Activated CD8-positive, alpha-beta memory T cell treated with anti-CD3 and anti-CD28 coated beads for 36 hours (primary cell): Measurements from ENCODE around the gene GPR150. TPM values are rescaled to one million over a fixed set of nuclear protein-coding genes. Genes with fewer than 3 reads are reported as not detected.

ENCODE experiments used
- CTCF ChIA-PET: fragments of 350-600 bp; sonication (Branson Sonifier 250); formaldehyde crosslinking; loops from one replicate; lab custom pipeline; 2021; ENCODE audit warnings: antibody characterized with exemption; lab: Charles Lee
- POLR2A ChIA-PET: fragments of 350-600 bp; sonication (Branson Sonifier 250); formaldehyde crosslinking; loops from one replicate; lab custom pipeline; 2021; ENCODE audit warnings: antibody characterized with exemption; lab: Charles Lee
- total RNA-seq, 2 experiments: library from RNA; stranded (reverse); gene quantifications; one replicate each; pipeline ENCODE4 v1.2.3, GENCODE V29; 2021

Gene GPR150
- total RNA-seq, 2 experiments from 2014 or later, result 0.38 to 0.44 TPM

GRCh38 chr5:95644351-95645042, 24.6 kb downstream of the GPR150 start:
- CTCF ChIA-PET, result interaction anchor here (0.7 to 1.2 kb wide), 3 partner anchors 12 to 202 kb away, joined by 3 read pairs; no protein-coding TSS in a partner anchor
- POLR2A ChIA-PET, result interaction anchor here (0.6 kb wide), 1 partner anchor 212 kb away, joined by 3 read pairs; no protein-coding TSS in a partner anchor

GRCh38 chr5:95646226-95646568, 26.3 kb downstream of the GPR150 start:
- ChIA-PET POLR2A (interaction anchor here (0.6 to 1.5 kb wide), 5 partner anchors 15 to 175 kb away, joined by 3 to 8 read pairs (median 4); partner anchors contain the start of genes ARSK and SKIC3), CTCF (interaction anchor here (1.4 kb wide), 1 partner anchor 135 kb away, joined by 5 read pairs; no protein-coding TSS in a partner anchor)

- ChIA-PET CTCF (interaction anchor here (0.8 to 1.4 kb wide), 3 partner anchors 12 to 135 kb away, joined by 5 read pairs; no protein-coding TSS in a partner anchor), POLR2A (interaction anchor here (0.6 to 1.5 kb wide), 7 partner anchors 15 to 190 kb away, joined by 3 to 8 read pairs (median 3); partner anchors contain the start of genes ARSK, GLRX and SKIC3)
These were observed 26.9 kb downstream of the GPR150 start, which contains the start of gene RFESD for GRCh38 chr5:95646569-95647431. TSS of gene RFESD (plus strand) at chr5:95646777. CDS start at chr5:95652272, 5,495 bp downstream.

- POLR2A ChIA-PET, result interaction anchor here (1.3 kb wide), 1 partner anchor 174 kb away, joined by 3 read pairs; the partner anchor contains the start of gene GLRX
These were observed 28.3 kb downstream of the GPR150 start for GRCh38 chr5:95647886-95648860.

GRCh38 chr5:95649274-95649673, 29.4 kb downstream of the GPR150 start:
- CTCF ChIA-PET, result interaction anchor here (0.6 kb wide), 1 partner anchor 1033 kb away, joined by 3 read pairs; no protein-coding TSS in a partner anchor

More at GRCh38 chr5:95647886-95648860, 28.3 kb downstream of the GPR150 start:
- CTCF ChIA-PET, result interaction anchor here (0.6 to 0.8 kb wide), 2 partner anchors 16 to 1034 kb away, joined by 3 to 5 read pairs; no protein-coding TSS in a partner anchor

GRCh38 chr5:95649842-95650620, 30.1 kb downstream of the GPR150 start:
- POLR2A ChIA-PET, result interaction anchor here (0.7 kb wide), 1 partner anchor 76 kb away, joined by 5 read pairs; no protein-coding TSS in a partner anchor
- CTCF ChIA-PET, result interaction anchor here (1.5 kb wide), 1 partner anchor 131 kb away, joined by 3 read pairs; no protein-coding TSS in a partner anchor

More at GRCh38 chr5:95649274-95649673, 29.4 kb downstream of the GPR150 start:
- POLR2A ChIA-PET, result no interaction called here

- ChIA-PET POLR2A (no interaction called here), CTCF (no interaction called here)
These were observed 33.0 kb downstream of the GPR150 start for GRCh38 chr5:95652849-95653248.

- ChIA-PET POLR2A (no interaction called here), CTCF (no interaction called here)
These were observed 34.3 kb downstream of the GPR150 start for GRCh38 chr5:95654196-95654595.

- CTCF ChIA-PET, result no interaction called here
- POLR2A ChIA-PET, result no interaction called here
These were observed 35.7 kb downstream of the GPR150 start for GRCh38 chr5:95655575-95655974.

- CTCF ChIA-PET, result no interaction called here
- POLR2A ChIA-PET, result no interaction called here
These were observed 40.2 kb downstream of the GPR150 start for GRCh38 chr5:95660060-95660459.

GRCh38 chr5:95662946-95663345, 43.1 kb downstream of the GPR150 start:
- ChIA-PET POLR2A (no interaction called here), CTCF (interaction anchor here (1.2 to 2.2 kb wide), 2 partner anchors 181 to 186 kb away, joined by 5 to 10 read pairs; no protein-coding TSS in a partner anchor)

- POLR2A ChIA-PET, result no interaction called here
These were observed 44.4 kb downstream of the GPR150 start for GRCh38 chr5:95664204-95664786.

GRCh38 chr5:95667061-95667618, 47.3 kb downstream of the GPR150 start:
- ChIA-PET CTCF (no interaction called here), POLR2A (no interaction called here)

More at GRCh38 chr5:95664204-95664786, 44.4 kb downstream of the GPR150 start:
- CTCF ChIA-PET, result interaction anchor here (0.7 to 2.2 kb wide), 8 partner anchors 17 to 189 kb away, joined by 3 to 10 read pairs (median 4); no protein-coding TSS in a partner anchor

GRCh38 chr5:95667678-95668077, 47.8 kb downstream of the GPR150 start:
- ChIA-PET POLR2A (no interaction called here), CTCF (no interaction called here)

- POLR2A ChIA-PET, result no interaction called here
- CTCF ChIA-PET, result no interaction called here
These were observed 48.3 kb downstream of the GPR150 start for GRCh38 chr5:95668216-95668615.

- CTCF ChIA-PET, result no interaction called here
- POLR2A ChIA-PET, result no interaction called here
These were observed 48.8 kb downstream of the GPR150 start for GRCh38 chr5:95668728-95669127.

- POLR2A ChIA-PET, result no interaction called here
These were observed 49.7 kb downstream of the GPR150 start for GRCh38 chr5:95669540-95669939.

More at GRCh38 chr5:95669540-95669939, 49.7 kb downstream of the GPR150 start:
- CTCF ChIA-PET, result no interaction called here
